IPS DF 6.9 (cell line): ENCODE data around the gene SSR1.
A peak's percentile ranks its signal among the peaks of the same experiment; 100 is the strongest.
"Not testable (repeated sequence)": the region's sequence is repeated elsewhere in the genome, so short reads cannot be mapped to it uniquely, and the experiment has no call there.

ENCODE experiments used
- DNase-seq: peaks from one replicate; pipeline ENCODE4 v3.0.0-alpha.2; 2013; ENCODE audit warnings: low read depth, low spot score
- H3K27ac ChIP-seq: one replicate; pipeline ENCODE4 v1.5.1; 2013; ENCODE audit warnings: low read length, control low read depth
- H3K27me3 ChIP-seq: 2 replicates; pipeline ENCODE4 v1.6.1; 2013; ENCODE audit warnings: mild to moderate bottlenecking, low read length; ENCODE audit not compliant: control insufficient read depth, insufficient read depth
- H3K36me3 ChIP-seq: 2 replicates; pipeline ENCODE4 v1.6.1; 2013; ENCODE audit warnings: low read length; ENCODE audit not compliant: control insufficient read depth, insufficient read depth
- H3K4me1 ChIP-seq: 2 replicates; pipeline ENCODE4 v1.6.1; 2013; ENCODE audit warnings: low read length; ENCODE audit not compliant: control insufficient read depth, insufficient read depth
- H3K4me3 ChIP-seq: 2 replicates; pipeline ENCODE4 v1.5.1; 2013; ENCODE audit warnings: mild to moderate bottlenecking, low read length
- H3K9me3 ChIP-seq: 2 replicates; pipeline ENCODE4 v1.6.1; 2013; ENCODE audit warnings: low read length, inconsistent platforms; ENCODE audit not compliant: control insufficient read depth, insufficient read depth
- WGBS: extraction: QIAGEN DNeasy Blood & Tissue Kit; methylation state at CpG from one replicate; pipeline ENCODE4 v1.1.7; 2013; ENCODE audit warnings: mixed read lengths, missing lambda C conversion rate; ENCODE audit not compliant: insufficient read length, insufficient coverage; 5-methylcytosine and 5-hydroxymethylcytosine counted together

The SSR1 gene

GRCh38 chr6:7317538-7317937, 4.5 kb upstream of the SSR1 start:
- no peaks in the 10 kb centered on the region for H3K4me1 ChIP-seq
- no peak overlapping the region for H3K27ac ChIP-seq
- no CpG with 5 or more reads among the region's 9 CpGs for WGBS
- no peaks in the 10 kb centered on the region for H3K27me3 ChIP-seq
- no peaks in the 10 kb centered on the region for H3K36me3 ChIP-seq
- no peaks in the 10 kb centered on the region for H3K9me3 ChIP-seq
- DNase-seq = no peak
- H3K4me3 ChIP-seq = no peak overlapping the region

GRCh38 chr6:7316658-7317533, 3.9 kb upstream of the SSR1 start:
- DNase-seq = no peak
- no peak overlapping the region for H3K27ac ChIP-seq
- no peaks in the 10 kb centered on the region for H3K27me3 ChIP-seq
- no peaks in the 10 kb centered on the region for H3K36me3 ChIP-seq
- no CpG with 5 or more reads among the region's 41 CpGs for WGBS
- H3K4me3 ChIP-seq = no peak overlapping the region
- no peaks in the 10 kb centered on the region for H3K4me1 ChIP-seq
- H3K9me3 ChIP-seq = no peaks in the 10 kb centered on the region

- Histone ChIP-seq H3K4me1 (no peaks in the 10 kb centered on the region), H3K27ac (no peak overlapping the region), H3K27me3 (no peaks in the 10 kb centered on the region), H3K9me3 (no peaks in the 10 kb centered on the region), H3K36me3 (no peaks in the 10 kb centered on the region), H3K4me3 (no peak overlapping the region)
- DNase-seq = no peak
- WGBS = no CpG with 5 or more reads among the region's 6 CpGs
Measured at GRCh38 chr6:7315948-7316365, 3.0 kb upstream of the SSR1 start.

GRCh38 chr6:7315087-7315947, 2.3 kb upstream of the SSR1 start:
- H3K4me1 ChIP-seq, H3K36me3 ChIP-seq, H3K9me3 ChIP-seq, DNase-seq, H3K27ac ChIP-seq, H3K4me3 ChIP-seq, H3K27me3 ChIP-seq: not testable (repeated sequence)
- WGBS = no CpG with 5 or more reads among the region's 34 CpGs

GRCh38 chr6:7314414-7314813, 1.4 kb upstream of the SSR1 start:
- no peak overlapping the region for H3K27ac ChIP-seq
- no peak for DNase-seq

GRCh38 chr6:7313505-7314165, 636 bp upstream of the SSR1 start:
- Histone ChIP-seq H3K4me3 (peak overlapping the region; percentile 14; the same call in 1 of the 2 replicates), H3K4me1 (no peaks in the 10 kb centered on the region), H3K9me3 (no peaks in the 10 kb centered on the region), H3K27ac (no peak overlapping the region), H3K36me3 (no peaks in the 10 kb centered on the region; the same call in 1 of the 2 replicates), H3K27me3 (no peaks in the 10 kb centered on the region)
- no peak for DNase-seq
- WGBS = no CpG with 5 or more reads among the region's 15 CpGs

More at GRCh38 chr6:7314414-7314813, 1.4 kb upstream of the SSR1 start:
- Histone ChIP-seq H3K36me3 (no peaks in the 10 kb centered on the region), H3K4me3 (no peak overlapping the region), H3K27me3 (no peaks in the 10 kb centered on the region), H3K4me1 (no peaks in the 10 kb centered on the region), H3K9me3 (no peaks in the 10 kb centered on the region)
- WGBS = no CpG with 5 or more reads among the region's 7 CpGs

GRCh38 chr6:7311917-7312615, 933 bp downstream of the SSR1 start:
- Histone ChIP-seq H3K36me3 (peaks cover under 1% of the 10 kb centered on the region; the same call in 1 of the 2 replicates), H3K4me3 (peak overlapping the region; percentile 91), H3K27ac (no peak overlapping the region), H3K4me1 (no peaks in the 10 kb centered on the region), H3K9me3 (no peaks in the 10 kb centered on the region), H3K27me3 (no peaks in the 10 kb centered on the region)
- no peak for DNase-seq
- no CpG with 5 or more reads among the region's 17 CpGs for WGBS

GRCh38 chr6:7311176-7311575, 1.8 kb downstream of the SSR1 start:
- WGBS = no CpG with 5 or more reads among the region's 1 CpG
- Histone ChIP-seq H3K4me1 (no peaks in the 10 kb centered on the region), H3K36me3 (peaks cover 3% of the 10 kb centered on the region; the same call in 1 of the 2 replicates), H3K27me3 (no peaks in the 10 kb centered on the region), H3K27ac (no peak overlapping the region), H3K4me3 (no peak overlapping the region), H3K9me3 (no peaks in the 10 kb centered on the region)
- no peak for DNase-seq

- no peak for DNase-seq
- Histone ChIP-seq H3K9me3 (no peaks in the 10 kb centered on the region), H3K27ac (no peak overlapping the region), H3K4me1 (no peaks in the 10 kb centered on the region), H3K36me3 (peaks cover 4% of the 10 kb centered on the region; the same call in 1 of the 2 replicates), H3K4me3 (no peak overlapping the region), H3K27me3 (no peaks in the 10 kb centered on the region)
- no CpG with 5 or more reads among the region's 5 CpGs for WGBS
Measured at GRCh38 chr6:7309050-7309449, 3.9 kb downstream of the SSR1 start.
